GM12892 (cell line): ENCODE results near the gene METAP1D.
"Not testable (repeated sequence)": the region's sequence is repeated elsewhere in the genome, so short reads cannot be mapped to it uniquely, and the experiment has no call there.

Experiments
- DNase-seq: peaks from one replicate; pipeline ENCODE4 v3.0.0; 2011; ENCODE audit not compliant: insufficient read length
- FAIRE-seq: peaks from 2 replicates; lab custom pipeline; 2011; peaks lifted over from hg19 to GRCh38; lab: Jason Lieb, UNC
- POLR2A ChIP-seq: IDR thresholded peaks from 2 replicates; pipeline ENCODE4 v1.6.1; 2011; ENCODE audit warnings: low read depth, low read length, control low read depth
- POLR2AphosphoS5 ChIP-seq: IDR thresholded peaks from 2 replicates; pipeline ENCODE4 v1.6.1; 2011; ENCODE audit warnings: low read depth, low read length, control low read depth
- TAF1 ChIP-seq: IDR thresholded peaks from 2 replicates; pipeline ENCODE4 v1.6.1; 2011; ENCODE audit warnings: low read depth, mild to moderate bottlenecking, control low read depth, low read length, borderline replicate concordance

METAP1D gene

GRCh38 chr2:171965661-171966060 lies 34.1 kb upstream of the METAP1D start:
- no peak for FAIRE-seq
- TF ChIP-seq POLR2A (no peak), POLR2AphosphoS5 (no peak), TAF1 (no peak)
- DNase-seq, result no peak

DNA sequence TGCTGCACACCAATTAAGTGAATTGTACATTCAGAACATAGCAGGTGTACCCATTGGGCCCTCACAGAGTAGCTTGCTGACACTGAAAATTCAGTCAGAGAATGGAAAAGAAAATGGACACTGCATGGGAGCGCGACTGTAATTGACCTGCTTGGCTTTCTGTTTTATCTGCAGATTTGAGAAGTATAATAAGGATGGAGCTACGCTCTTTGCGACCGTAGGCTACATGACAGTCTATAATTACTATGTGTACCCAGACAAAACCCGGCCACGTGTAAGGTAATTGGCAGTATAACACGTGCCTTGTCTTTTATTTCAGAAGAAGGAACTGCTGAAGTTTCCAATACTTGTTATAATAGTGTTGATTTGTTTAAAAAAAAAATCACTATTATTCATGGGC lies 33.5 kb upstream of the METAP1D start:
- DNase-seq (no peak), FAIRE-seq (no peak)
- TF ChIP-seq TAF1 (no peak), POLR2AphosphoS5 (no peak), POLR2A (no peak)

GRCh38 chr2:171966688-171967087 lies 33.1 kb upstream of the METAP1D start:
- FAIRE-seq (no peak), DNase-seq (no peak)
- TF ChIP-seq POLR2A, result no peak
- no peak for TF ChIP-seq TAF1
- no peak for TF ChIP-seq POLR2AphosphoS5

DNA sequence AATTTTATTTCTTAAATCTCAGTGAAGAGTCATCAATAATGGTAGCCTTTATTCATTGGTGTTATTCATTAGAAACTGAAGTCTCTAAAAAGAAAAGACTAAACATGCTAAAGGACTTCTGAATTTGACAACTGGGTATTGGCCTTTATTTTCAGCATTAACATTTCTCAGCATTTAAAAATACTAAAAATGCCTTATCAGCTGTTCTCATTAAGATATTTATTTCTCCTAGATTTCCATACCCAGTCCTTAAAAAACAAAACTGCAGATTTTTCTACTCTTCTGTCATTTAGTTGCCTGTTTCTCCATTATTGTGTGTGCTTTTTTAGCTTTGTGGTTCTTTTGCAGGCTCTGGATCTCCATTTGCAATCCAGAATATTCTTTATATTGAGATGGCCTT lies 31.2 kb upstream of the METAP1D start:
- DNase-seq, result no peak
- no peak for FAIRE-seq
- no peak for TF ChIP-seq POLR2AphosphoS5
- TF ChIP-seq TAF1, result no peak
- TF ChIP-seq POLR2A, result no peak

- FAIRE-seq, result no peak
- DNase-seq, result no peak
- TF ChIP-seq POLR2AphosphoS5 (no peak), POLR2A (no peak), TAF1 (no peak)
Measured at GRCh38 chr2:171972329-171972982, 27.3 kb upstream of the METAP1D start.

DNA sequence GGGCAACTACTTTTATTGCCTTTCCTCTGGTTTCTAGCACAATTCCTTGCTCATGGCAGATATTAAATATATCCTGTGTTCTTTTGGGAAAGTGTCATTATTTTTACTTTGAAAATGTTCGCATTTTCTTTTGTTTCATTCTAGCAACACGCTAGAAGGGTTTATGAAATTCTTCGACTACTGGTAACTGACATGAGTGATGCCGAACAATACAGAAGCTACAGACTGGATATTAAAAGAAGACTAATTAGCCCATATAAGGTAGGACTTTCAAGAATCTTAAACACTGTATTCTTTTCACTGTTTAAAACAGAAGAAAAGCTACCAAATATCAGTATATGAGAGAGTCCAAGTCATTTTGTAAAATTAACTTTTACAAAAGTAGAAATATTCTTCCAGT lies 20.6 kb upstream of the METAP1D start:
- no peak for TF ChIP-seq TAF1
- no peak for TF ChIP-seq POLR2AphosphoS5
- TF ChIP-seq POLR2A, result no peak
- FAIRE-seq (no peak), DNase-seq (no peak)

DNA sequence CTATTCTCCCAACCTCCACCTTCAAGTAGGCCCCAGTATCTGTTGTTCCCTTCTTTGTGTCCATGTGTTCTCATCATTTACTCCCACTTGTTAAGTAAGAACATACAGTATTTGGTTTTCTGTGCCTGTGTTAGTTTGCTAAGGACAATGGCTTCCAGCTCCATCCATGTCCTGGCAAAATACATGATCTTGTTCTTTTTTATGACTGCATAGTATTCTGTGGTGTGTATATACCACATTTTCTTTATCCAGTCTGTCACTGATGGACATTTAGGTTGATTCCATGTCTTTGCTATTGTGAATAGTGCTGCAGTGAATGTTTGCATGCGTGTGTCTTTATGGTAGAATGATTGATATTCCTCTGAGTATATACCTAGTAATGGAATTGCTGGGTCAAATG lies 15.8 kb upstream of the METAP1D start:
- DNase-seq, FAIRE-seq: not testable (repeated sequence)

DNA sequence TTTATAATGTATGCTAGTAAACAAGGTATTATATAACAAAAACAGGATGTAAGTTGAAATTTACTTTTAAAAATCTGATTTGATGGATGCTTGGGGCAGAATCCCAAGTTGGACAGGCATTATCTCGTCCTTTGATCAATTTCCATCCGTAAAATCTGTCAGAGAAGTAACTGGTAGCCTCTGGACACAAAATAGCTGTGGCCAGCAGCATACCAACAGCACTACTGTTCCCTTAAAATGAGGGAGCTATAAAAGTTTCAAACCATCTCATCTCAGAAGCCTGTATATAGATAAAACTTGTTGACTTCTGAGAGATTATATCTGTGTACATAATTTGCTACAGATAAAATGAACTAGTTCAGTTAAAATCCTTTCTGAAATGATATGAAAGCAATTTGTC lies 14.7 kb upstream of the METAP1D start:
- DNase-seq, result no peak
- FAIRE-seq, result no peak
- TF ChIP-seq POLR2AphosphoS5 (no peak), TAF1 (no peak), POLR2A (no peak)

GRCh38 chr2:171986778-171987177 lies 13.0 kb upstream of the METAP1D start:
- FAIRE-seq (no peak), DNase-seq (no peak)
- TF ChIP-seq POLR2A (no peak), TAF1 (no peak), POLR2AphosphoS5 (no peak)

- DNase-seq, result no peak
- no peak for TF ChIP-seq TAF1
- TF ChIP-seq POLR2A, result no peak
- no peak for FAIRE-seq
Measured at GRCh38 chr2:171991027-171991426, 8.7 kb upstream of the METAP1D start.

DNA sequence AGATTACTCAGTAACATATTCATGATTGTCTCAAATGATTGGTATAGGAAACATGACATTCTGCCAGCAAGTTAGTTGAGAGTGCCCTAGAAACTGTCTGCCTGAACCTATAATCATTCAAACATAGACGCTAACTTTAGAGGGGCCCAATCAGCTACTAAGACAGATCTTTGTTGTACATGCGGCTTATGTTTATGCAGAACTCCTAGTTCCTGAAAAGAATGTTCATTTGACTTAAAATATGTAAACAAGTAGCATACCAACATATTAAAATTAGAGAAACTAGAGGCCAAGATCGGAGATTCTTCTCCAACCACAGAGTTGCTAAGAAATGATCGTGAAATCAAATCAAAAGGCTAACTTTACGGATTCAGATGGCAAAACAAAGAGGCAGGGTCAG lies 4.2 kb upstream of the METAP1D start:
- FAIRE-seq (no peak), DNase-seq (no peak)
- TF ChIP-seq TAF1, result no peak
- TF ChIP-seq POLR2AphosphoS5, result no peak
- no peak for TF ChIP-seq POLR2A

DNA sequence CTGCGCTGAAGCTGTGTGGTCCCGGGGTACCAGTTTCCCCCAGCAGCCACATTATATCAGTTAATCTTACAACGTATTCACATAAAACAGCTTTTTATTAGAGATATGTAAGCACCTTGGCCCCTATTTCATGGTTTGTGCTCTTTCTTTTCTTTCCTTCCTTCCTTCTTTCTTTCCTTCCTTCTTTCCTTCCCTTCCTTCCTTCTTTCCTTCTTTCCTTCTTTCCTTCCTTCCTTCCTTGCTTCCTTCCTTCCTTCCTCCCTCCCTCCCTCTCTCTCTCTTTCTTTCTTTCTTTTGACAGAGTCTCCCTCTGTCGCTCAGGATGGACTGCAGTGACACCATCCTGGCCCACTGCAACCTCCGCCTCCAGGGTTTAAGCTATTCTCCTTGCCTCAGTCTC lies 3.7 kb upstream of the METAP1D start:
- FAIRE-seq (no peak), DNase-seq (no peak)
- TF ChIP-seq POLR2A, result no peak
- TF ChIP-seq POLR2AphosphoS5, result no peak
- TF ChIP-seq TAF1, result no peak

DNA sequence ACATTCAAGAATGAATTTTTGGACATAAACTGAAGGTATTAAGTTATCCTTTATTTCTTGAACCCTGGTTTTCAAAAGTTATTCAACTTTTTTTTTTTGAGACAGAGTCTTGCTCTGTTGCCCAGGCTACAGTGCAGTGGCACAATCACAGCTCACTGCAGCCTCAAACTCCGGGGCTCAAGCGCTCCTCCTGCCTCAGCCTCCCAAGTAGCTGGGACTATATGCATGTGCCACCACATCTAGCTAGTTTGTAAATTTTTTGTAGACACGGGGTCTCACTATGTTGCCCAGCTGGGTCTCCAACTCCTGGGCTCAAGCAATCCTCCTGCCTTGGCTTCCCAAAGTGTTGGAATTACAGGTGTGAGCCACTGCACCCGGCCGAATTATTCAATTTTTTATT lies 2.7 kb upstream of the METAP1D start:
- DNase-seq, FAIRE-seq: not testable (repeated sequence)
